GM12878 (cell line): ENCODE measurements around the gene TMEM231. TPM values are rescaled to one million over a fixed set of nuclear protein-coding genes. Genes with fewer than 3 reads are reported as not detected.

Experiments used
- ATAC-seq: fragments of 200-7000 bp; cut with Tn5 transposase; 3 replicates; pipeline ENCODE4 v1.9.1; 2020; ENCODE audit warnings: mild to moderate bottlenecking, moderate library complexity
- BruUV-seq: library from RNA; stranded (reverse); fragments of 400-500 nt; replicated peaks from 2 replicates; lab custom pipeline; 2021; lab: Mats Ljungman, UMichigan
- CTCF ChIA-PET: fragments of 300-600 bp; sonication (Branson Sonifier 250); formaldehyde crosslinking; extraction: SDS; loops from one replicate; lab custom pipeline; 2021; ENCODE audit warnings: inconsistent platforms; lab: Yijun Ruan, JAX
- POLR2A ChIA-PET: fragments of 350-600 bp; formaldehyde crosslinking; extraction: SDS; loops from one replicate; lab custom pipeline; 2021; ENCODE audit warnings: inconsistent platforms; lab: Charles Lee
- RAD21 ChIA-PET: fragments of 300-600 bp; sonication (Branson Sonifier 250); formaldehyde crosslinking; loops from one replicate; lab custom pipeline; 2023; ENCODE audit warnings: antibody characterized with exemption; ENCODE audit not compliant: unreplicated experiment; lab: Charles Lee
- SMC1A ChIA-PET: fragments of 300-600 bp; sonication (Branson Sonifier 250); formaldehyde crosslinking; loops from one replicate; lab custom pipeline; 2023; ENCODE audit not compliant: unreplicated experiment, uncharacterized antibody; lab: Charles Lee
- DNase-seq: peaks from one replicate; pipeline ENCODE4 v3.0.0-alpha.2; 2011; ENCODE audit warnings: low read depth, low spot score
- FAIRE-seq: peaks from 3 replicates; lab custom pipeline; 2011; peaks lifted over from hg19 to GRCh38; lab: Jason Lieb, UNC
- H2AFZ ChIP-seq: 2 replicates; pipeline ENCODE4 v1.6.0; 2011; ENCODE audit warnings: low read depth, low read length, control low read depth; ENCODE audit not compliant: control insufficient read depth
- H3K27ac ChIP-seq: 2 replicates; pipeline ENCODE4 v1.5.1; 2011; ENCODE audit warnings: control low read depth; ENCODE audit not compliant: control insufficient read depth, insufficient read depth
- H3K27me3 ChIP-seq, 2 experiments: replicated peaks in 1 of 2; 2 replicates each; pipeline versions ENCODE4 v1.6.0 to v1.6.1; 2011; ENCODE audit warnings: low read length in 1 of 2; ENCODE audit not compliant: control insufficient read depth in 2 of 2, insufficient read depth in 2 of 2
- H3K36me3 ChIP-seq, 2 experiments: 2 replicates each; pipeline ENCODE4 v1.5.1; 2011; ENCODE audit warnings: low read length in 1 of 2; ENCODE audit not compliant: control insufficient read depth in 2 of 2, insufficient read depth in 2 of 2
- H3K4me1 ChIP-seq: 2 replicates; pipeline ENCODE4 v1.6.1; 2011; ENCODE audit warnings: mild to moderate bottlenecking, low read length, moderate library complexity, mixed read lengths; ENCODE audit not compliant: control insufficient read depth, insufficient read depth
- H3K4me2 ChIP-seq: 2 replicates; pipeline ENCODE4 v1.6.0; 2011; ENCODE audit warnings: control low read depth; ENCODE audit not compliant: control insufficient read depth, insufficient read depth
- H3K4me3 ChIP-seq: fragments of 200-600 bp; sonication (generic); 2 replicates; pipeline ENCODE4 v1.5.1; 2016
- H3K79me2 ChIP-seq: 2 replicates; pipeline ENCODE4 v1.6.0; 2011; ENCODE audit warnings: low read length; ENCODE audit not compliant: control insufficient read depth, insufficient read depth
- H3K9ac ChIP-seq: 2 replicates; pipeline ENCODE4 v1.8.0; 2011; ENCODE audit warnings: low read length, control low read depth, mixed read lengths; ENCODE audit not compliant: control insufficient read depth, insufficient read depth
- H3K9me3 ChIP-seq: replicated peaks from 3 replicates; pipeline ENCODE4 v1.5.1; 2011; ENCODE audit warnings: mild to moderate bottlenecking, low read length; ENCODE audit not compliant: control insufficient read depth, insufficient read depth
- H4K20me1 ChIP-seq: 2 replicates; pipeline ENCODE4 v1.6.0; 2011; ENCODE audit not compliant: control insufficient read depth, insufficient read depth
- EED ChIP-seq: sonication (generic); IDR thresholded peaks from 2 replicates; pipeline ENCODE4 v1.6.1; 2016; ENCODE audit warnings: antibody characterized with exemption, low read depth
- MEF2B ChIP-seq: fragments of 450-650 bp; IDR thresholded peaks from 2 replicates; pipeline ENCODE4 v1.6.1; 2018; ENCODE audit warnings: mild to moderate bottlenecking, moderate library complexity; ENCODE audit not compliant: partially characterized antibody, poor library complexity, severe bottlenecking
- MTA3 ChIP-seq: IDR thresholded peaks from 2 replicates; pipeline ENCODE4 v1.6.1; 2012; ENCODE audit warnings: low read length, inconsistent platforms, borderline replicate concordance
- PBX3 ChIP-seq: IDR thresholded peaks from 2 replicates; pipeline ENCODE4 v1.6.1; 2011; ENCODE audit warnings: mild to moderate bottlenecking, low read depth, low read length, moderate library complexity; ENCODE audit not compliant: insufficient replicate concordance
- POLR2A ChIP-seq: IDR thresholded peaks from 2 replicates; pipeline ENCODE4 v1.6.1; 2011; ENCODE audit warnings: low read depth, mild to moderate bottlenecking, low read length
- SMARCA5 ChIP-seq: fragments of 450-650 bp; IDR thresholded peaks from 2 replicates; pipeline ENCODE4 v1.6.1; 2017; ENCODE audit warnings: mild to moderate bottlenecking
- STAT1 ChIP-seq: fragments of 450-650 bp; conservative IDR thresholded peaks from 2 replicates; pipeline ENCODE4 v1.6.1; 2014; ENCODE audit warnings: antibody characterized with exemption, mild to moderate bottlenecking
- USF1 ChIP-seq: IDR thresholded peaks from 2 replicates; pipeline ENCODE4 v1.6.1; 2011; ENCODE audit warnings: borderline replicate concordance, low read depth, mild to moderate bottlenecking, moderate library complexity, mixed read lengths, low read length; ENCODE audit not compliant: insufficient read depth; ENCODE audit errors: extremely low read length
- ZNF622 ChIP-seq: fragments of 450-650 bp; IDR thresholded peaks from 2 replicates; pipeline ENCODE4 v1.6.1; 2017; ENCODE audit warnings: mild to moderate bottlenecking, inconsistent platforms
- WGBS: methylation state at CpG from one replicate; pipeline ENCODE4 v1.1.6; 2016; ENCODE audit warnings: low lambda C conversion rate; ENCODE audit not compliant: insufficient replicate concordance, insufficient coverage; ENCODE audit errors: missing lambda C conversion rate; 5-methylcytosine and 5-hydroxymethylcytosine counted together
- in situ Hi-C: fragments of 300-500 bp; cut with MboI; formaldehyde crosslinking; loops from 9 replicates; pipeline ENCODE4 v1.14.3; 2018; ENCODE audit warnings: mixed read lengths
- intact Hi-C: fragments of 100-400 bp; cut with micrococcal nuclease; formaldehyde crosslinking; loops from one replicate; pipeline ENCODE4 v1.14.2; 2022; ENCODE audit not compliant: unreplicated experiment
- polyA plus RNA-seq, 11 experiments: library from polyadenylated mRNA; depleted of rRNA in 4 of 11; unstranded in 6 of 11; stranded (reverse) in 5 of 11; fragments of >200 nt; fragmentation: Nextera tagmentation in 4 of 11; fragmentation: Illumina TruSeq in 1 of 11; extraction: Ambion mirVana in 4 of 11; extraction: Trizol in 1 of 11; gene quantifications; 1 replicate in 1 of 11; 2 replicates in 10 of 11; pipeline versions ENCODE4 v1.2.1 to v1.2.3, GENCODE V29; 2011 to 2016; ENCODE audit warnings: inconsistent platforms in 2 of 11, missing spikeins in 2 of 11, low read depth in 1 of 11
- total RNA-seq, 4 experiments: library from RNA; depleted of rRNA in 3 of 4; stranded (reverse); fragments of >200 nt in 3 of 4; fragmentation: Illumina TruSeq in 1 of 4; extraction: Trizol in 1 of 4; gene quantifications; 2 replicates each; pipeline versions ENCODE4 v1.2.1 to v1.2.3, GENCODE V29; 2013 to 2021

Gene TMEM231
- total and polyA plus RNA-seq, 10 of the 15 experiments (the other 5 are each of a cell fraction or from before 2014, with no cell fraction given), result 1.2 to 9.1 (median 5.9) TPM

GRCh38 chr16:75575958-75576357 is 19.9 kb upstream of the TMEM231 start:
- peaks cover 34% of the 10 kb centered on the region for H3K79me2 ChIP-seq
- 19% methylated on average over 3 of the region's 3 CpGs for WGBS
- no TSS peak for BruUV-seq
- FAIRE-seq, result no peak
- H2AFZ ChIP-seq, result no peak overlapping the region
- no peak overlapping the region for H3K4me3 ChIP-seq
- intact Hi-C loops (no loop called here), in situ Hi-C loops (no loop called here)
- peaks cover 7 to 28% of the 10 kb centered on the region in 2 experiments for H3K36me3 ChIP-seq
- ChIA-PET RAD21 (interaction anchor here (1.1 to 1.8 kb wide), 3 partner anchors 12 to 46 kb away, joined by 3 to 5 read pairs (median 3); partner anchors contain the start of gene CHST5), SMC1A (interaction anchor here (1.1 to 2.8 kb wide), 7 partner anchors 11 to 54 kb away, joined by 3 to 11 read pairs (median 4); partner anchors contain the start of gene GABARAPL2), CTCF (interaction anchor here (1.3 to 1.5 kb wide), 2 partner anchors 45 to 188 kb away, joined by 4 read pairs; no protein-coding TSS in a partner anchor), POLR2A (interaction anchor here (0.6 to 4.4 kb wide), 2 partner anchors 12 to 38 kb away, joined by 5 to 21 read pairs; no protein-coding TSS in a partner anchor)
- H3K27me3 ChIP-seq, result no peaks in the 10 kb centered on the region
- DNase-seq, result no peak
- ATAC-seq, result no peak
- H4K20me1 ChIP-seq, result no peaks in the 10 kb centered on the region
- peak overlapping the region; percentile 68 for H3K4me2 ChIP-seq
- no peaks in the 10 kb centered on the region for H3K9me3 ChIP-seq
- H3K4me1 ChIP-seq, result peaks cover 68% of the 10 kb centered on the region
- TF ChIP-seq MEF2B (no peak), EED (peak; percentile 44; the same call in 1 of the 2 replicates), STAT1 (no peak), USF1 (no peak), MTA3 (no peak), PBX3 (no peak), SMARCA5 (no peak), POLR2A (no peak), ZNF622 (no peak)
- peak overlapping the region; percentile 49 for H3K27ac ChIP-seq
- peak overlapping the region; percentile 15; the same call in 1 of the 2 replicates for H3K9ac ChIP-seq
